Effector memory CD4-positive, alpha-beta T cell (primary cell): ENCODE results near the gene MYO1H.

Source experiments
- DNase-seq, 3 donors: peaks; one replicate each; pipeline ENCODE4 v3.0.0-alpha.2; 2020
- H3K27ac ChIP-seq: 2 replicates; pipeline ENCODE4 v1.7.0; 2013; ENCODE audit warnings: mild to moderate bottlenecking, low read length, moderate library complexity; ENCODE audit not compliant: insufficient read depth, poor library complexity, severe bottlenecking
- H3K27me3 ChIP-seq: replicated peaks from 2 replicates; pipeline ENCODE4 v1.7.0; 2013; ENCODE audit warnings: mild to moderate bottlenecking, low read length; ENCODE audit not compliant: insufficient read depth, control insufficient read depth, poor library complexity, severe bottlenecking
- H3K36me3 ChIP-seq: 2 replicates; pipeline ENCODE4 v1.7.0; 2013; ENCODE audit warnings: mild to moderate bottlenecking, low read length, moderate library complexity; ENCODE audit not compliant: control insufficient read depth, insufficient read depth
- H3K4me1 ChIP-seq: 2 replicates; pipeline ENCODE4 v1.7.0; 2013; ENCODE audit warnings: low read length, mild to moderate bottlenecking; ENCODE audit not compliant: control insufficient read depth, insufficient read depth, poor library complexity, severe bottlenecking
- H3K4me3 ChIP-seq: 2 replicates; pipeline ENCODE4 v1.7.0; 2013; ENCODE audit warnings: low read length, low read depth, mild to moderate bottlenecking; ENCODE audit not compliant: insufficient read depth, poor library complexity, severe bottlenecking
- H3K9me3 ChIP-seq: 2 replicates; pipeline ENCODE4 v1.7.0; 2013; ENCODE audit warnings: mild to moderate bottlenecking, low read length, moderate library complexity; ENCODE audit not compliant: control insufficient read depth

The MYO1H gene

DNA sequence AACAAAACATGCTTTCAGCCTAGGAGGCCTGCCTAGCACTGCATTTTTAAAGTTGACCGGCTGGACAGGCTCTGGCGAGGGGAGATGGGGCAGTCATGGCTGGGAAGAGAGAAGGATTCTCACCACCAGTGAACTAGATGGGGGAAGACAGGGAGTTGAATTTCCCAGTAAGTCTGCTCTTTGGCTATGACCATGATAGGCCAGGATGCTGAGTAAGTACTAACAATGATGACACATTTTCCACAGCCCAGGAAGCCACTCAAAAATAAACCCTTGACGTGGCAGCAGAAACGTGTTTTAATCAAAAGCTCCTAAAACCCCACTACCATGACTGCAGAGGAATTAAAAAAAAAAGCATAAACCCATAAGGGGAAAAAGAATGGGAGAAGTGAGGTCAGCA, 110.4 kb downstream of the MYO1H start:
- H3K27ac ChIP-seq, result no peak overlapping the region
- no peaks in the 10 kb centered on the region for H3K27me3 ChIP-seq
- no peaks in the 10 kb centered on the region for H3K9me3 ChIP-seq
- no peaks in the 10 kb centered on the region for H3K4me1 ChIP-seq
- DNase-seq, result no peak
- no peak overlapping the region for H3K4me3 ChIP-seq
- peaks cover 57% of the 10 kb centered on the region for H3K36me3 ChIP-seq

GRCh38 chr12:109458771-109459208, 111.1 kb downstream of the MYO1H start:
- DNase-seq, result no peak
- Histone ChIP-seq H3K27ac (no peak overlapping the region), H3K4me1 (no peaks in the 10 kb centered on the region)

DNA sequence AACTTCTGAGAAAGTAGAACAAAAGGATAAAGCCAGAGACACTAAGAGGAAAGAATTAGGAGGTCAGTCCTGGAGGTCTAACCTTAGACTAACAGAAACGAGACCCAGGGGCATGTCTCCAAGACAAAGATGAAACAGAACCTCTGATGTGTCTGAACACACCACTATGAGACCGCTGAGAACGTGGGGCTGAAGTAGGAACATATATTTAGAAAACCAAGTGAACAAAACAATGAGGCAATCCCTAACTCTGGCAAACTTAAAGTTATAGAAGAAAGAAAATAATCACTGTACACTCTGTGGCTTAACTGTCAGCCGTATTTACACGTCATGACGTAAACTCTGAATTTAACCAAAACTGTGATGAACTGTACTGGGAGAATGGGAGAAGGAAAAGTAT, 111.5 kb downstream of the MYO1H start:
- no peaks in the 10 kb centered on the region for H3K4me1 ChIP-seq

More at GRCh38 chr12:109458771-109459208, 111.1 kb downstream of the MYO1H start:
- Histone ChIP-seq H3K36me3 (peaks cover 50% of the 10 kb centered on the region), H3K9me3 (no peaks in the 10 kb centered on the region), H3K27me3 (no peaks in the 10 kb centered on the region), H3K4me3 (no peak overlapping the region)

GRCh38 chr12:109460538-109460937, 112.8 kb downstream of the MYO1H start:
- Histone ChIP-seq H3K27me3 (no peaks in the 10 kb centered on the region), H3K36me3 (peaks cover 33% of the 10 kb centered on the region), H3K4me1 (no peaks in the 10 kb centered on the region), H3K27ac (no peak overlapping the region), H3K4me3 (no peak overlapping the region), H3K9me3 (no peaks in the 10 kb centered on the region)
- no peak for DNase-seq

More for the DNA sequence above, 111.5 kb downstream of the MYO1H start:
- Histone ChIP-seq H3K9me3 (no peaks in the 10 kb centered on the region), H3K4me3 (no peak overlapping the region), H3K27me3 (no peaks in the 10 kb centered on the region), H3K36me3 (peaks cover 46% of the 10 kb centered on the region), H3K27ac (no peak overlapping the region)
- DNase-seq, result no peak

- Histone ChIP-seq H3K27me3 (no peaks in the 10 kb centered on the region), H3K27ac (no peak overlapping the region), H3K36me3 (peaks cover 26% of the 10 kb centered on the region), H3K9me3 (no peaks in the 10 kb centered on the region), H3K4me3 (no peak overlapping the region), H3K4me1 (no peaks in the 10 kb centered on the region)
- no peak for DNase-seq
Measured at GRCh38 chr12:109461049-109461845, 113.5 kb downstream of the MYO1H start.

DNA sequence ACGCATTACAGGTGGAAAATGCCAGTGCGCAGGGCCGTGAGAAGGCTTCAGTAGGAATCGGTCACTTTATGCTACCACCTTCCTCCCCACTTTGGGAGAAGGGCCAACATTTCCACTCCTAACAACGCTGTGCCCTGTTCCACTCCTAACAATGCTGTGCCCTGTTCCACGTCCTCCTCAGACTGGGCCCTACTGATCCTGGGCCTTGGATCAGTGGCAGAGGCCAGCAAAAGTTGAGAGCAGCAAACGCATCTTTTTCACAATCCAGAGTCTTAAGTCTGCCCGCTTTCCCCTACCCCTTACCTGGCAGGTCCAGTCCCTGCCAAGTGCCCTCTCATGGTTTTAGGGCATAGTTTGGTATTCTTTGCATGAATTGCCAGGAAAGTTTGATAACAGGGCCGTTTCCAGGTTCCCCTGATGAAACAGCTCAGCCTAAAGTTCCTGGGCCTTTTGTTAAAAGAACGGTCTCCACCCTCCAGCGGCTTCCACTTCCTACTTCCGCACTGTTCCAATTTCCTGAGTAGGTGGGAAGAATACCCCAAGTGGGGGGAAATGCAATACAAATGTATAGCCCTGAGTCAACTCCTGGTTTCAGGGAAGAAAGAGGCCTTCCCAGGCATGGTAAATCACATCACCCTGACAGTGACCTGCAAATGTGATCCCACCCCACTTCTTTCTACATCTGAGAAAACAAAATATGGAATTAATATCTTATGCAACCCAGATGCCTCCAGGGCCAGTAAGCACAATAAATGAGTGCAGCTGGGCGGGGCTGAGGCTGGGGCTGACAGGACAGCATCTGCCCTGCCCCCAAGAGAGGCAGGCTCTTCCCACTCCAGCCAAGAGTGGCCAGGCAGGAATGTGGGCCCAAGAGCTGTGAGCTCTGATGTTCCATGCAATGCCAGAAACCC, 114.4 kb downstream of the MYO1H start:
- Histone ChIP-seq H3K36me3 (peaks cover 21% of the 10 kb centered on the region), H3K27me3 (no peaks in the 10 kb centered on the region), H3K4me1 (no peaks in the 10 kb centered on the region), H3K9me3 (no peaks in the 10 kb centered on the region), H3K27ac (no peak overlapping the region), H3K4me3 (no peak overlapping the region)
- DNase-seq, result no peak

GRCh38 chr12:109462868-109463692, 115.4 kb downstream of the MYO1H start:
- Histone ChIP-seq H3K36me3 (peaks cover 20% of the 10 kb centered on the region), H3K4me1 (no peaks in the 10 kb centered on the region), H3K27ac (no peak overlapping the region), H3K9me3 (no peaks in the 10 kb centered on the region), H3K4me3 (no peak overlapping the region), H3K27me3 (no peaks in the 10 kb centered on the region)
- DNase-seq, result no peak

GRCh38 chr12:109463756-109464155, 116.1 kb downstream of the MYO1H start:
- DNase-seq, result no peak
- Histone ChIP-seq H3K36me3 (peaks cover 24% of the 10 kb centered on the region), H3K27ac (no peak overlapping the region), H3K4me1 (no peaks in the 10 kb centered on the region), H3K9me3 (no peaks in the 10 kb centered on the region), H3K27me3 (no peaks in the 10 kb centered on the region), H3K4me3 (no peak overlapping the region)

DNA sequence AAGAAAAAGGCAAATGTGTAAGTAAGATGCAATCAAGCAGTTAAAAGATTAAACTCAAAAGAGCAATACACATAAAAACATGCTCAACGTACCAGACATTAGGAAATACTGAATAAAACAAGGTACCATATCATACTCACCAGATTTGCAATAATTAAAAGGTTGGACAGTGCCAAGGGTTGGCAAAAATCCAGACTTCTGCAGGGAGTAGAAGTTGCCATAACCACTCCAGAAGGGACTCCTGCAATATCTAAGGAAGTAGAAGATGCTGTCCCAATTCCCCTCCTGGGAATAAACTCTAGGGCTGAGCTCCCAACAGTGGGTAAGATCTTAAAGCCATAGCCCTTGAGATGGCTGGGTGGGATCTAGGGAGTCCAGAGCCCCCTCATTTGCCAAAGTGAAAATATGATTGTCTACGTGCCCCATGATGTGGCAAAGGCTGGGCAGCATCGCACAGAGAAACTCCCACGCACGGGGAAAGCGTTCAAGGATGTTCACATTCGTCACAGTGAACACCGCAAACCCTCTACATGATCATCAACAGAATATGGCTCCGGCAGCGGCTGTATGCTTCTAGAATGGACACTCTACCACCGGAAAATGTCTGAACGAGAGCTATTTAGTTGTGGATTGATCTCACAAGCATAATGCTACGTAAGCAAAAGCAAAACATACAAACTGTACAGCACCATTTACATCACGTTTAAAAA, 117.1 kb downstream of the MYO1H start:
- H3K9me3 ChIP-seq, result no peaks in the 10 kb centered on the region
- peaks cover 34% of the 10 kb centered on the region for H3K36me3 ChIP-seq
- H3K4me1 ChIP-seq, result no peaks in the 10 kb centered on the region
- no peak overlapping the region for H3K27ac ChIP-seq
- no peak overlapping the region for H3K4me3 ChIP-seq
- H3K27me3 ChIP-seq, result no peaks in the 10 kb centered on the region
- no peak for DNase-seq
